GM12878 (cell line): ENCODE results near the gene RPGRIP1L. TPM values are rescaled to one million over a fixed set of nuclear protein-coding genes. Genes with fewer than 3 reads are reported as not detected.

Source experiments
- ATAC-seq: fragments of 200-7000 bp; cut with Tn5 transposase; 3 replicates; pipeline ENCODE4 v1.9.1; 2020; ENCODE audit warnings: mild to moderate bottlenecking, moderate library complexity
- BruUV-seq: library from RNA; stranded (reverse); fragments of 400-500 nt; replicated peaks from 2 replicates; lab custom pipeline; 2021; lab: Mats Ljungman, UMichigan
- CTCF ChIA-PET: fragments of 300-600 bp; sonication (Branson Sonifier 250); formaldehyde crosslinking; extraction: SDS; loops from one replicate; lab custom pipeline; 2021; ENCODE audit warnings: inconsistent platforms; lab: Yijun Ruan, JAX
- POLR2A ChIA-PET: fragments of 350-600 bp; formaldehyde crosslinking; extraction: SDS; loops from one replicate; lab custom pipeline; 2021; ENCODE audit warnings: inconsistent platforms; lab: Charles Lee
- RAD21 ChIA-PET: fragments of 300-600 bp; sonication (Branson Sonifier 250); formaldehyde crosslinking; loops from one replicate; lab custom pipeline; 2023; ENCODE audit warnings: antibody characterized with exemption; ENCODE audit not compliant: unreplicated experiment; lab: Charles Lee
- SMC1A ChIA-PET: fragments of 300-600 bp; sonication (Branson Sonifier 250); formaldehyde crosslinking; loops from one replicate; lab custom pipeline; 2023; ENCODE audit not compliant: unreplicated experiment, uncharacterized antibody; lab: Charles Lee
- DNase-seq: peaks from one replicate; pipeline ENCODE4 v3.0.0-alpha.2; 2011; ENCODE audit warnings: low read depth, low spot score
- FAIRE-seq: peaks from 3 replicates; lab custom pipeline; 2011; peaks lifted over from hg19 to GRCh38; lab: Jason Lieb, UNC
- H2AFZ ChIP-seq: 2 replicates; pipeline ENCODE4 v1.6.0; 2011; ENCODE audit warnings: low read depth, low read length, control low read depth; ENCODE audit not compliant: control insufficient read depth
- H3K27ac ChIP-seq: 2 replicates; pipeline ENCODE4 v1.5.1; 2011; ENCODE audit warnings: control low read depth; ENCODE audit not compliant: control insufficient read depth, insufficient read depth
- H3K27me3 ChIP-seq, 2 experiments: replicated peaks in 1 of 2; 2 replicates each; pipeline versions ENCODE4 v1.6.0 to v1.6.1; 2011; ENCODE audit warnings: low read length in 1 of 2; ENCODE audit not compliant: control insufficient read depth in 2 of 2, insufficient read depth in 2 of 2
- H3K36me3 ChIP-seq, 2 experiments: 2 replicates each; pipeline ENCODE4 v1.5.1; 2011; ENCODE audit warnings: low read length in 1 of 2; ENCODE audit not compliant: control insufficient read depth in 2 of 2, insufficient read depth in 2 of 2
- H3K4me1 ChIP-seq: 2 replicates; pipeline ENCODE4 v1.6.1; 2011; ENCODE audit warnings: mild to moderate bottlenecking, low read length, moderate library complexity, mixed read lengths; ENCODE audit not compliant: control insufficient read depth, insufficient read depth
- H3K4me2 ChIP-seq: 2 replicates; pipeline ENCODE4 v1.6.0; 2011; ENCODE audit warnings: control low read depth; ENCODE audit not compliant: control insufficient read depth, insufficient read depth
- H3K4me3 ChIP-seq: fragments of 200-600 bp; sonication (generic); 2 replicates; pipeline ENCODE4 v1.5.1; 2016
- H3K79me2 ChIP-seq: 2 replicates; pipeline ENCODE4 v1.6.0; 2011; ENCODE audit warnings: low read length; ENCODE audit not compliant: control insufficient read depth, insufficient read depth
- H3K9ac ChIP-seq: 2 replicates; pipeline ENCODE4 v1.8.0; 2011; ENCODE audit warnings: low read length, control low read depth, mixed read lengths; ENCODE audit not compliant: control insufficient read depth, insufficient read depth
- H3K9me3 ChIP-seq: replicated peaks from 3 replicates; pipeline ENCODE4 v1.5.1; 2011; ENCODE audit warnings: mild to moderate bottlenecking, low read length; ENCODE audit not compliant: control insufficient read depth, insufficient read depth
- H4K20me1 ChIP-seq: 2 replicates; pipeline ENCODE4 v1.6.0; 2011; ENCODE audit not compliant: control insufficient read depth, insufficient read depth
- E2F8 ChIP-seq: fragments of 450-650 bp; IDR thresholded peaks from 2 replicates; pipeline ENCODE4 v1.6.1; 2018; ENCODE audit warnings: mild to moderate bottlenecking, low read depth, moderate library complexity; ENCODE audit not compliant: partially characterized antibody
- HDAC2 ChIP-seq: fragments of 200-600 bp; sonication (generic); IDR thresholded peaks from 2 replicates; pipeline ENCODE4 v1.6.1; 2017
- JUNB ChIP-seq: IDR thresholded peaks from 2 replicates; pipeline ENCODE4 v1.6.1; 2016; ENCODE audit warnings: antibody characterized with exemption, mild to moderate bottlenecking
- MEF2B ChIP-seq: fragments of 450-650 bp; IDR thresholded peaks from 2 replicates; pipeline ENCODE4 v1.6.1; 2018; ENCODE audit warnings: mild to moderate bottlenecking, moderate library complexity; ENCODE audit not compliant: partially characterized antibody, poor library complexity, severe bottlenecking
- MLLT1 ChIP-seq: fragments of 450-650 bp; IDR thresholded peaks from 2 replicates; pipeline ENCODE4 v1.6.1; 2016; ENCODE audit warnings: mild to moderate bottlenecking
- SPI1 ChIP-seq: IDR thresholded peaks from 2 replicates; pipeline ENCODE4 v1.6.1; 2011; ENCODE audit warnings: low read depth, mild to moderate bottlenecking, low read length, moderate library complexity, borderline replicate concordance; ENCODE audit not compliant: insufficient read depth
- USF2 ChIP-seq: IDR thresholded peaks from 2 replicates; pipeline ENCODE4 v1.6.1; 2011; ENCODE audit warnings: low read depth, low read length, improper control_type of control experiment, borderline replicate concordance
- ZNF217 ChIP-seq: fragments of 450-650 bp; IDR thresholded peaks from 2 replicates; pipeline ENCODE4 v1.6.1; 2017; ENCODE audit warnings: antibody characterized with exemption, mild to moderate bottlenecking
- WGBS: methylation state at CpG from one replicate; pipeline ENCODE4 v1.1.6; 2016; ENCODE audit warnings: low lambda C conversion rate; ENCODE audit not compliant: insufficient replicate concordance, insufficient coverage; ENCODE audit errors: missing lambda C conversion rate; 5-methylcytosine and 5-hydroxymethylcytosine counted together
- in situ Hi-C: fragments of 300-500 bp; cut with MboI; formaldehyde crosslinking; loops from 9 replicates; pipeline ENCODE4 v1.14.3; 2018; ENCODE audit warnings: mixed read lengths
- intact Hi-C: fragments of 100-400 bp; cut with micrococcal nuclease; formaldehyde crosslinking; loops from one replicate; pipeline ENCODE4 v1.14.2; 2022; ENCODE audit not compliant: unreplicated experiment
- polyA plus RNA-seq, 11 experiments: library from polyadenylated mRNA; depleted of rRNA in 4 of 11; unstranded in 6 of 11; stranded (reverse) in 5 of 11; fragments of >200 nt; fragmentation: Nextera tagmentation in 4 of 11; fragmentation: Illumina TruSeq in 1 of 11; extraction: Ambion mirVana in 4 of 11; extraction: Trizol in 1 of 11; gene quantifications; 1 replicate in 1 of 11; 2 replicates in 10 of 11; pipeline versions ENCODE4 v1.2.1 to v1.2.3, GENCODE V29; 2011 to 2016; ENCODE audit warnings: inconsistent platforms in 2 of 11, missing spikeins in 2 of 11, low read depth in 1 of 11
- total RNA-seq, 4 experiments: library from RNA; depleted of rRNA in 3 of 4; stranded (reverse); fragments of >200 nt in 3 of 4; fragmentation: Illumina TruSeq in 1 of 4; extraction: Trizol in 1 of 4; gene quantifications; 2 replicates each; pipeline versions ENCODE4 v1.2.1 to v1.2.3, GENCODE V29; 2013 to 2021

RPGRIP1L gene
- total and polyA plus RNA-seq, 10 of the 15 experiments (the other 5 are each of a cell fraction or from before 2014, with no cell fraction given): 3.5 to 9.6 (median 4.4) TPM

GRCh38 chr16:53693320-53693719 lies 10.3 kb downstream of the RPGRIP1L start:
- ChIA-PET CTCF (no interaction called here), SMC1A (no interaction called here), RAD21 (interaction anchor here (0.6 kb wide), 1 partner anchor 11 kb away, joined by 3 read pairs; no protein-coding TSS in a partner anchor), POLR2A (no interaction called here)
- H3K79me2 ChIP-seq: no peaks in the 10 kb centered on the region
- no peak overlapping the region for H3K27ac ChIP-seq
- TF ChIP-seq MEF2B (no peak), SPI1 (no peak), ZNF217 (no peak), HDAC2 (no peak), E2F8 (no peak), USF2 (no peak), MLLT1 (no peak), JUNB (no peak)
- H3K9ac ChIP-seq: no peak overlapping the region
- DNase-seq: no peak
- no peaks in the 10 kb centered on the region for H3K9me3 ChIP-seq
- H3K36me3 ChIP-seq: no peaks in the 10 kb centered on the region
- no peaks in the 10 kb centered on the region for H3K27me3 ChIP-seq
- H3K4me2 ChIP-seq: no peak overlapping the region
- intact Hi-C loops (no loop called here), in situ Hi-C loops (no loop called here)
- no peak overlapping the region for H2AFZ ChIP-seq
- BruUV-seq: no TSS peak
- H4K20me1 ChIP-seq: no peaks in the 10 kb centered on the region
- H3K4me3 ChIP-seq: no peak overlapping the region
- FAIRE-seq: no peak
- 97% methylated on average over 5 of the region's 5 CpGs for WGBS
- no peak for ATAC-seq
- no peaks in the 10 kb centered on the region for H3K4me1 ChIP-seq
